HG03095 (cell line): ENCODE measurements around the gene TMEM260.
"Not testable (repeated sequence)": the region's sequence is repeated elsewhere in the genome, so short reads cannot be mapped to it uniquely, and the experiment has no call there.

Experiments
- ATAC-seq: cut with Tn5 transposase; IDR thresholded peaks from one replicate; pipeline ENCODE4 v1.9.1; 2021; ENCODE audit warnings: moderate library complexity; ENCODE audit not compliant: unreplicated experiment

The TMEM260 gene

GRCh38 chr14:56594428-56594827 is 14.8 kb downstream of the TMEM260 start:
- no peak for ATAC-seq

DNA sequence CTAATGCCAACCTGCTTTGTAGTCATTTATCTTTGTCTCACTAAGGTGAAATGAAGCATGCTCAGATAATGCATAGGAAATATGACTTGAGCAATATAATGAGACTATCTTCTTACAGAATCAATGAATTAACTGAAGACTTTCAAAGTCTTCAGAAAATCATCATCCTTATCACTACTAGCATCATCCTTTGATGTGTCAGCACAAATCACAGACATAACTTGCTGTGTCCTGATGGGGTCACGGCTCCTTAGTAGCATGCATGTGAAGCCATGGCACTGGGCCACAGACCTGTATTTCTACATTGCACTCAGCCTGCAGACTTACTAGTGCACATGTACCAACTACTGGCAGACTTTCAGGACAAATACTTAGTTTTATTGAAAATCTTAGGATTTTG is 18.9 kb downstream of the TMEM260 start:
- ATAC-seq: no peak

- no peak for ATAC-seq
Observed at GRCh38 chr14:56603648-56604047, 24.1 kb downstream of the TMEM260 start.

GRCh38 chr14:56608689-56609088 is 29.1 kb downstream of the TMEM260 start:
- no peak for ATAC-seq

GRCh38 chr14:56611663-56612062 is 32.1 kb downstream of the TMEM260 start:
- not testable (repeated sequence) for ATAC-seq

DNA sequence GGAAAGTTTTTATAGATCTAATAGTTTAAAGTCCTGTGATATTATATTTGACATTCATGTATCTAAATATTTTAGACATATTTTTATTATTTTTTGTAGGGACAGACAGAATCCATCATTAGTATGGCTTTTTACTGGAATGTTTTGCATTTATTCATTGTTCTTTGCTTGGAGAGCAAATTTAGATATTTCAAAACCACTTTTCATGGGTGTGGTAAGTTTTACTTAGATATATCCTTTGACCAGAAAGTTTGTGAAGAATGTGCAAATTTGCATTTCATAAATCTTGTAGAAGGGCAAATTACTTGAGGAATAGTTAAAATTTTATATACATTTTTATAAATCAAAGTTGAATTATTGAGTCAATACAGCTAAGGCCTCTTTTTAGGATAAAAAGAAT is 37.5 kb downstream of the TMEM260 start:
- ATAC-seq: no peak

DNA sequence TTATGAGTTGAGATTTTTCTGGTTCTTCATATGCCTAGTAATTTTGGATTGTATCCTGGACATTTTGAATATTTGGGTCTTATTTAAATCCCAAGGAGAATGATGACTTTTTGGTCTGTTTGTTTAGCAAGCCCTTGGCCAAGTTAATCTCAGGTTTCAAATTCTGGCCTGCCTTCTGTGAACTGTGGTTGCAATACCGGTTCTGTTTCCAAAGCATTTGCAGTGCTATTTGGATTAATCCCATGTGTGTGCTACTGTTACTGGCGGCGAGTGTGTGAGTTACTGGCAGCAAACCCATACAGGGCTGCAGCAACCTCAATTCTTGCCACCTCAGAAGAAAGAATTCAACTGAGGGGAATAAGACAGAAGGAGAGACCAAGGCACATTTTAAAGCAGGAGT is 51.1 kb downstream of the TMEM260 start:
- ATAC-seq: no peak

- ATAC-seq: no peak
Observed at GRCh38 chr14:56632195-56632594, 52.6 kb downstream of the TMEM260 start.

DNA sequence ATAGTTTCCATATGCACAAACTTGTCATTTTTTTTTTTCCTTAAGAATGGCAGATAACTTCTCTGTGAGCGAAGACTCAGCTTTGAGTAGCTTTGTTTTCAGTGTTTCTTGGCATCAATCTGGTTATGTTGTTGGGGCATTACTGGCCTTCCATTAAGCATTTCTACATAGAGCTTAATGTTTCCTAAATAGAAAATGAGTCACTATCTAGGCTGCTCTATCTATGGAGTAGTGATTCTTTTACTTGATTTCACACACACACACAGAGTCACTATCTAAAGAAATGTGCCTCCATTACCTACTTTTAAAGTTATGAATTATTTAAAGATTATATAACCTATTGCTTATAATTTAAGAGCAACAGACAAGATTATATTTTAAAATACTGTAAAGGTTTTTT is 53.9 kb downstream of the TMEM260 start:
- no peak for ATAC-seq

GRCh38 chr14:56635041-56635440 is 55.4 kb downstream of the TMEM260 start:
- ATAC-seq: no peak

DNA sequence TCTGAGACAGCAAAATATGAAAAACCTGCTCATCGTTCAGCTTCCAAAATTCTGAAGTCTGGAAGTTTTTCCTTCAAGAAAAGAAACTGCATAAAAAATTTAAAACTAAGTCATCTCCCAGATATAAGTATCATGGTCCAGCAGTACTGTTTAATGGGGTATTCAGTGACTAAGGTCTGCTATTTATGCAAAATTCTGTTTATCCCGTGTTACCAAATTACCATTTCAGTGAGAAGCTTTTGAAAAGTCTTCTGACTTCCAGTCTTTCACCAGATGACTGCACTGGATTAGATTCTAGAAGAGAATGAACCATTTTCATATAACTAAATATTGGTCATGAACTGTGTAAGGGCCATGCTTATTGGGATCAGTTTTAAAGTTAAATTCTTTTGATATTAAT is 67.9 kb downstream of the TMEM260 start:
- ATAC-seq: no peak

- ATAC-seq: no peak
Observed at GRCh38 chr14:56648508-56649301, 69.1 kb downstream of the TMEM260 start.

- no peak for ATAC-seq
Observed at GRCh38 chr14:56649382-56649781, 69.8 kb downstream of the TMEM260 start.

DNA sequence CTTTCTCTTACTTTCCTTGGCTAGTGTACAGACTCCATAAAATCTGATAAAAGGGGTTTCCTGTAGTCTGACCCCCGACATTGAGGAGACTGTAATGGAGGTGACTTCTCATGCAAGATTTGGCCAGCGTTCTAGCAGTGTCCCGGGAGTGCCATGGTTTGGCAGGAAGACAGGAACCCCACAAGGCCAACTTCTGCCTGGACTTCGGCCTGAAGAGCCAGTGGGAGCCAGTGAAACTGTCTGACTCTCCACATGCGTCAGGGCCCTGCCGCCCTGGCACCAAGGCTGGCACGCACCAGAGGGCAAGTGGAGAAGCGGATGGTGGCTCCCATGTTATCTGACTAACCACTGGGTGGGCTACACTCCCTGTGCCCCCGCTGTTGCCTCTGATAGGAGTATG is 70.5 kb downstream of the TMEM260 start:
- no peak for ATAC-seq

DNA sequence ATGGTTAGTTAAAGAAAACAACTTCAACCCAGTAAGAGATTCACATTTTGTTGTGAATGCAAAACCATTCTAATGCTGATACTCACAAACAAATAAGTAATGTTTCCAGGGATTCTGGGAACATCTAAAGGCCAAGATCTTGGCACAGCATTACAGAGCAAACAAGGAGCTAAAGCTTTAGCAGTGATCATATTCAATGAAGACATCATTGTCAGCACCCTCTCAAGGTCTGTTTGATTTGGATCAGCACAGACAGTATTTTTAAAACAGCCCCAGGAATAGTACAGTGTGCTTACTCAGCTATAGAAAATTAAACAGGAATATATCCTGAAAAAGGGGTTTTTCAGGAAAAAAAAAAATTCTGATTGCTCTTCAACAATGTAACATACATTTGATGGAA is 71.4 kb downstream of the TMEM260 start:
- ATAC-seq: no peak

- no peak for ATAC-seq
Observed at GRCh38 chr14:56657604-56658003, 78.0 kb downstream of the TMEM260 start.

GRCh38 chr14:56659378-56659777 is 79.8 kb downstream of the TMEM260 start:
- no peak for ATAC-seq

GRCh38 chr14:56659964-56660551 is 80.5 kb downstream of the TMEM260 start:
- ATAC-seq: no peak

- no peak for ATAC-seq
Observed at GRCh38 chr14:56660677-56661389, 81.2 kb downstream of the TMEM260 start.

DNA sequence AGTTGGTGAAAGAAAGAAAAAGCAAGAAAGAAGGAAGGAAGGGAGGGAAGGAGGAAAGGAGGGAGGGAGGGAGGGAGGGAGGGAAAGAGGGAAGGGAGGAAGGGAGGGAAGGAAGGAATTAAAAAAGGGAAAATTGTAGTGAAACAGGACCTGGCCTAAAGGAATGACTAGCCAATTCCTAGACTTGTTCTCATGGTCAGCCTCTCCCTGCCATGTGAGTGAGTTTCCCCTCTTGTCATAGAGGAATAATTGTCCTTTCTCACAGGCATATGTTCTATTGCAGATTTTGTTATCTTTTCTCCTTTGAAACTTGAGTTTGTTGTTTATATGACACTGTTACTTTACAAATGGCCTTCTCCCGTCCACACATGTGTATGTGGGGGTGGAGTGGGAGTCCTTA is 81.9 kb downstream of the TMEM260 start:
- no peak for ATAC-seq

DNA sequence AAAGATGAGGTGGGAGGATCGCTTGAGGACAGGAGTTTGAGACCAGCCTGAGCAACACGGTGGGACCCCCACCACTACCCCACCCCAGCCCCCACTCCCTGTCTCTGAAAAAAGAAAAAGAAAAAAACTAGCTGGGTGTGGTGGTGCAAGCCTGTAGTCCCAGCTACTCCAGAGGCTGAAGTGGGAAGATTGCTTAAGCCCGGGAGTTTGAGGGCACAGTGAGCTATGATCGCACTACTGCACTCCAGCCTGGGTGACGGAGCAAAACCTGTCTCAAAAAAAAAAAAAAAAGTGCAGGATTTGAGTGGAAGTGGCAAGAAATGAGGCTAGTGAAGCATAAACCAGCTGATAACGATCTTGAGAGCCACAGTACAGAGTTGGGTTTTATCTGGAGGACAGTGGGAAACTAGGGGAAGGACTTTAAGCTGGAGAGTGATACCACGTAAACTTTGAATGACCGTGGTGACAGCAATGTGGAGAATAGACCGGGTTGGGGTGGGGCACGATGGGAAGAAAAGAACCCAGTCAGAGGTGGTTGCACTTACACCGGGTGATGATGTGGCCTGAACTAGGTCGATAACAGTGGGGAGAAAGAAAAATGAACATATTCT is 85.3 kb downstream of the TMEM260 start:
- ATAC-seq: no peak

DNA sequence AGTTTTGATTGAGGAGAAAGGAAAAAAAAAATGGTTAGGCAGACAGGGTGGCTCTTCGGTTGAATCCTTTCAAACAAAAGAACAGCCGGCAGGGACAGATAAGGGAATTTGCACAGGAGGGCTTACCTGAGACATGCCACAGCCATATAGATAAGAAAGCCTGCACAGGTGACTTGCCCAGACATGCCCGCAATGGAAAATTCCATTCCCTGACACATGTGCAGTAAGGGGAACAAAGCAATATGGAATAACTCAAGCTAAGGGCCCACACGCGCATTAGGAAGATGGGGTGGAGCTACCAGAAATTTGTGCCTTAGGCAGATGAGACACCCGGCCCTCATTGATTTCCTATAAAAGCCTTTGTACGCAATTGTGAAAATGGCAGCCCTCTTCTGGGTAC is 86.7 kb downstream of the TMEM260 start:
- ATAC-seq: no peak
